ENCODE results near the gene GPR17. TPM values are rescaled to one million over a fixed set of nuclear protein-coding genes. Genes with fewer than 3 reads are reported as not detected.
A peak's percentile ranks its signal among the peaks of the same experiment; 100 is the strongest.

Gene GPR17
- total RNA-seq, 1 experiment from 2014 or later: 0.35 TPM

- no peaks in the 10 kb centered on the region for H3K4me1 ChIP-seq (ENCODE audit: insufficient read depth, low read length)
- no peaks in the 10 kb centered on the region for H3K9me3 Mint-ChIP-seq
- no peak overlapping the region for H2BK15ac ChIP-seq (ENCODE audit: low read depth, low read length)
- no peak for TF ChIP-seq CTCF (conservative IDR thresholded peaks at IDR 0.05)
- H3K18ac ChIP-seq (ENCODE audit: insufficient read length, low read depth, low read length): no peak overlapping the region
- DNase-seq: no peak
- no peak overlapping the region for H2AK5ac ChIP-seq (ENCODE audit: insufficient read length, low read length)
- H3K27me3 ChIP-seq (ENCODE audit: insufficient read depth, low read length): peaks cover 7% of the 10 kb centered on the region
- H3K79me1 ChIP-seq (ENCODE audit: insufficient read depth, low read depth, low read length, poor library complexity, severe bottlenecking): no peaks in the 10 kb centered on the region
- H3K27ac Mint-ChIP-seq: peak overlapping the region in 1 of 3 experiments; percentile 31; a peak in 1 of 7 replicates
- no peak overlapping the region for H2BK120ac ChIP-seq (ENCODE audit: low read depth, low read length, poor library complexity, severe bottlenecking)
- no peak overlapping the region for H3T11ph ChIP-seq (ENCODE audit: low read length)
- H2AFZ ChIP-seq (ENCODE audit: low read length): no peak overlapping the region
- peaks cover 4% of the 10 kb centered on the region for H3K23me2 ChIP-seq (ENCODE audit: insufficient read length, low read depth, low read length, poor library complexity, severe bottlenecking)
- H4K5ac ChIP-seq (ENCODE audit: insufficient read length, low read depth, low read length): no peak overlapping the region
- H3K4ac ChIP-seq (ENCODE audit: low read depth, low read length): no peak overlapping the region
- no peaks in the 10 kb centered on the region; a peak in 1 of 7 replicates for H3K36me3 Mint-ChIP-seq (ENCODE audit: insufficient read depth in 1 of 3, low read depth in 3 of 3)
- H4K20me1 ChIP-seq (ENCODE audit: control insufficient read depth, insufficient read depth, insufficient read length): no peaks in the 10 kb centered on the region
- no peak overlapping the region for H3K14ac ChIP-seq (ENCODE audit: insufficient read depth, low read length)
- no peak overlapping the region for H3K27ac ChIP-seq (ENCODE audit: insufficient read length, low read depth, low read length)
- H3K23ac ChIP-seq (ENCODE audit: insufficient read length, low read depth, low read length): no peak overlapping the region
- H3K9me3 ChIP-seq (ENCODE audit: control insufficient read depth, low read depth, low read length): no peaks in the 10 kb centered on the region
- no peak overlapping the region for H4K91ac ChIP-seq (ENCODE audit: insufficient read length, low read depth, low read length)
- no peak overlapping the region for H2BK5ac ChIP-seq (ENCODE audit: insufficient read length, low read length)
- peaks cover 75% of the 10 kb centered on the region for H3K27me3 Mint-ChIP-seq (ENCODE audit: low read depth)
- no peaks in the 10 kb centered on the region for H3K79me2 ChIP-seq (ENCODE audit: insufficient read depth, low read length)
- no CpG with 5 or more reads among the region's 5 CpGs for WGBS (ENCODE audit: extremely low coverage, insufficient read length, low lambda C conversion rate)
- H2BK20ac ChIP-seq (ENCODE audit: low read depth, low read length, poor library complexity, severe bottlenecking): no peak overlapping the region
- no peak overlapping the region for H3K9ac ChIP-seq (ENCODE audit: extremely low read depth, insufficient read length, low read length)
- H2BK12ac ChIP-seq (ENCODE audit: insufficient read length, low read depth, low read length): no peak overlapping the region
- peaks cover 4 to 7% of the 10 kb centered on the region in 2 experiments; a peak in 3 of 4 replicates for H3K4me1 Mint-ChIP-seq
- no peak overlapping the region for H3K4me3 Mint-ChIP-seq
- no peak overlapping the region for H3K56ac ChIP-seq (ENCODE audit: insufficient read length, low read depth, low read length)
- no peak overlapping the region for H4K8ac ChIP-seq (replicated peaks; ENCODE audit: insufficient read length, low read depth, low read length)
- H3K4me2 ChIP-seq (ENCODE audit: insufficient read depth, insufficient read length, low read length): no peak overlapping the region
Measured at GRCh38 chr2:127670957-127671290, 25.0 kb downstream of the GPR17 start.

Data from H9 (cell line).